Measurements from ENCODE around the gene NCAPH2. TPM values are rescaled to one million over a fixed set of nuclear protein-coding genes. Genes with fewer than 3 reads are reported as not detected.

Gene NCAPH2
- total and polyA plus RNA-seq, 9 of the 15 experiments (the other 6 are each of a cell fraction or from before 2014, with no cell fraction given): 3.6 to 88.6 (median 32.4) TPM

GRCh38 chr22:50526108-50526833 lies 18.2 kb downstream of the NCAPH2 start (continued):
- TF ChIP-seq CEBPG (CRISPR knock-in tag; IDR thresholded peaks at IDR 0.05) (no peak), CEBPG (tag; conservative IDR thresholded peaks at IDR 0.05 in 1 of 2, IDR thresholded peaks at IDR 0.05 in 1 of 2) (no peak), TFAP4 (CRISPR knock-in tag; IDR thresholded peaks at IDR 0.05; ENCODE audit: borderline replicate concordance) (no peak), TARDBP (IDR thresholded peaks at IDR 0.05) (peak; percentile 58; the same call in 1 of the 2 replicates), RBM25 (IDR thresholded peaks at IDR 0.05; ENCODE audit: low read depth, low read length, severe bottlenecking) (peak; percentile 9), ZNF511 (CRISPR knock-in tag; IDR thresholded peaks at IDR 0.05) (peak; percentile 69; the same call in 1 of the 2 replicates), CBX3 (IDR thresholded peaks at IDR 0.05; ENCODE audit: borderline replicate concordance in 1 of 2, low read length in 2 of 2) (no peak), BRCA1 (IDR thresholded peaks at IDR 0.05) (no peak), BRCA1 (CRISPR knock-in tag; IDR thresholded peaks at IDR 0.05) (no peak), KLF16 (IDR thresholded peaks at IDR 0.05) (no peak), ZSCAN29 (IDR thresholded peaks at IDR 0.05) (no peak), ZNF431 (CRISPR knock-in tag; IDR thresholded peaks at IDR 0.05) (no peak), ZNF699 (CRISPR knock-in tag; IDR thresholded peaks at IDR 0.05; ENCODE audit: insufficient replicate concordance) (no peak), CCNT2 (IDR thresholded peaks at IDR 0.05; ENCODE audit: borderline replicate concordance, extremely low read depth, insufficient read length, low read depth, low read length) (no peak), ARID2 (IDR thresholded peaks at IDR 0.05) (no peak), USF2 (CRISPR knock-in tag; IDR thresholded peaks at IDR 0.05) (no peak), ZNF165 (CRISPR knock-in tag; IDR thresholded peaks at IDR 0.05; ENCODE audit: borderline replicate concordance) (no peak), CTCFL (IDR thresholded peaks at IDR 0.05; ENCODE audit: borderline replicate concordance, insufficient read depth, low read depth, low read length, poor library complexity, severe bottlenecking) (peak; percentile 92)
